ENCODE results near the gene OBI1.
A peak's percentile ranks its signal among the peaks of the same experiment; 100 is the strongest.

Gene OBI1

GRCh38 chr13:78604782-78605611 is 54.0 kb downstream of the OBI1 start (continued):
- TF ChIP-seq GLI2 (tag by site-specific recombination; IDR thresholded peaks at IDR 0.05; ENCODE audit: borderline replicate concordance, low read depth): no peak
- no peak for TF ChIP-seq ZNF610 (tag by site-specific recombination; IDR thresholded peaks at IDR 0.05; ENCODE audit: borderline replicate concordance)
- no peak for TF ChIP-seq KLF16 (tag by site-specific recombination; IDR thresholded peaks at IDR 0.05)
- no peak for TF ChIP-seq ZNF404 (tag by site-specific recombination; IDR thresholded peaks at IDR 0.05)
- TF ChIP-seq ZFP41 (tag by site-specific recombination; IDR thresholded peaks at IDR 0.05; ENCODE audit: borderline replicate concordance): no peak

GRCh38 chr13:78603240-78603957 is 55.6 kb downstream of the OBI1 start, which contains the start of gene POU4F1:
Gene POU4F1 (minus strand): TSS chr13:78603552. CDS start chr13:78603326, 226 bp downstream.
- POLR2A ChIA-PET: interaction anchor here (0.7 kb wide), 1 partner anchor 56 kb away, joined by 3 read pairs; the partner anchor contains the start of gene OBI1
- Histone ChIP-seq H3K9me3 (ENCODE audit: control insufficient read depth, insufficient read depth, low read depth, low read length) (no peaks in the 10 kb centered on the region), H3K4me3 (ENCODE audit: low read depth, low read length) (peak within 1 kb of the TSS; percentile 71), H3K36me3 (ENCODE audit: control insufficient read depth in 2 of 2, insufficient read depth in 1 of 2, low read length in 2 of 2) (peaks cover 0 to 25% of the 10 kb centered on the region in 2 experiments; a peak in 1 of 3 replicates), H3K4me1 (ENCODE audit: control insufficient read depth, insufficient read depth, low read length) (no peaks in the 10 kb centered on the region), H3K27ac (ENCODE audit: extremely low read depth, low read depth, low read length) (peak within 1 kb of the TSS; percentile 29; the same call in 1 of the 2 replicates)
- CTCF ChIA-PET: interaction anchor here (0.6 to 1.1 kb wide), 5 partner anchors 14 to 362 kb away, joined by 3 read pairs; no protein-coding TSS in a partner anchor
- peak; percentile 26; the same call in 1 of the 2 replicates for TF ChIP-seq EGR2 (tag by site-specific recombination; IDR thresholded peaks at IDR 0.05; ENCODE audit: low read depth)
- no peak for TF ChIP-seq ZNF354C (tag by site-specific recombination; IDR thresholded peaks at IDR 0.05; ENCODE audit: borderline replicate concordance, low read depth)
- peak; percentile 45; the same call in 1 of the 2 replicates for TF ChIP-seq TSHZ1 (tag by site-specific recombination; IDR thresholded peaks at IDR 0.05; ENCODE audit: borderline replicate concordance)
- no peak for TF ChIP-seq ZNF202 (tag by site-specific recombination; IDR thresholded peaks at IDR 0.05; ENCODE audit: borderline replicate concordance)
- no peak for TF ChIP-seq ZNF677 (tag by site-specific recombination; IDR thresholded peaks at IDR 0.05)
- peak; percentile 47 for TF ChIP-seq SETDB1 (IDR thresholded peaks at IDR 0.05; ENCODE audit: insufficient read length, low read length)
- TF ChIP-seq ZNF624 (tag by site-specific recombination; IDR thresholded peaks at IDR 0.05): no peak
- TF ChIP-seq ZNF324 (tag by site-specific recombination; IDR thresholded peaks at IDR 0.05): peak; percentile 39; the same call in 1 of the 2 replicates
- peak; percentile 22; the same call in 1 of the 2 replicates for TF ChIP-seq PATZ1 (tag by site-specific recombination; IDR thresholded peaks at IDR 0.05)
- peak; percentile 13; the same call in 1 of the 2 replicates for TF ChIP-seq HIC1 (tag by site-specific recombination; IDR thresholded peaks at IDR 0.05)
- peak; percentile 91 for TF ChIP-seq ZNF501 (tag by site-specific recombination; IDR thresholded peaks at IDR 0.05)
- TF ChIP-seq ZNF76 (tag by site-specific recombination; IDR thresholded peaks at IDR 0.05; ENCODE audit: borderline replicate concordance, low read depth): peak; percentile 39; the same call in 1 of the 2 replicates
- 0 out of 2 replicates have a peak, but pooled peaks have one; percentile 8 for TF ChIP-seq ZBTB20 (tag by site-specific recombination; IDR thresholded peaks at IDR 0.05)
- TF ChIP-seq ZNF280D (tag by site-specific recombination; IDR thresholded peaks at IDR 0.05): no peak
- TF ChIP-seq SP7 (tag by site-specific recombination; IDR thresholded peaks at IDR 0.05): peak; percentile 44; the same call in 1 of the 2 replicates
- 0 out of 2 replicates have a peak, but pooled peaks have one; percentile 28 for TF ChIP-seq GLI4 (tag by site-specific recombination; IDR thresholded peaks at IDR 0.05)
- TF ChIP-seq ZNF701 (tag by site-specific recombination; IDR thresholded peaks at IDR 0.05): no peak
- no peak for TF ChIP-seq MEIS1 (CRISPR knock-in tag; IDR thresholded peaks at IDR 0.05; ENCODE audit: borderline replicate concordance)
